ENCODE results near the gene COL8A1. TPM values are rescaled to one million over a fixed set of nuclear protein-coding genes. Genes with fewer than 3 reads are reported as not detected.

COL8A1 gene
- total RNA-seq, 6 experiments from 2014 or later = 0.56 to 1.5 (median 0.79) TPM

GRCh38 chr3:99674086-99674789 lies 35.8 kb downstream of the COL8A1 start:
- no peak overlapping the region for H3K27ac ChIP-seq
- H3K36me3 ChIP-seq = no peaks in the 10 kb centered on the region
- ATAC-seq (no peak), DNase-seq (no peak)
- H3K27me3 ChIP-seq = no peaks in the 10 kb centered on the region
- H3K4me3 ChIP-seq = no peak overlapping the region
- no peak for TF ChIP-seq POLR2A (IDR thresholded peaks at IDR 0.05)
- TF ChIP-seq, protein P1, sequence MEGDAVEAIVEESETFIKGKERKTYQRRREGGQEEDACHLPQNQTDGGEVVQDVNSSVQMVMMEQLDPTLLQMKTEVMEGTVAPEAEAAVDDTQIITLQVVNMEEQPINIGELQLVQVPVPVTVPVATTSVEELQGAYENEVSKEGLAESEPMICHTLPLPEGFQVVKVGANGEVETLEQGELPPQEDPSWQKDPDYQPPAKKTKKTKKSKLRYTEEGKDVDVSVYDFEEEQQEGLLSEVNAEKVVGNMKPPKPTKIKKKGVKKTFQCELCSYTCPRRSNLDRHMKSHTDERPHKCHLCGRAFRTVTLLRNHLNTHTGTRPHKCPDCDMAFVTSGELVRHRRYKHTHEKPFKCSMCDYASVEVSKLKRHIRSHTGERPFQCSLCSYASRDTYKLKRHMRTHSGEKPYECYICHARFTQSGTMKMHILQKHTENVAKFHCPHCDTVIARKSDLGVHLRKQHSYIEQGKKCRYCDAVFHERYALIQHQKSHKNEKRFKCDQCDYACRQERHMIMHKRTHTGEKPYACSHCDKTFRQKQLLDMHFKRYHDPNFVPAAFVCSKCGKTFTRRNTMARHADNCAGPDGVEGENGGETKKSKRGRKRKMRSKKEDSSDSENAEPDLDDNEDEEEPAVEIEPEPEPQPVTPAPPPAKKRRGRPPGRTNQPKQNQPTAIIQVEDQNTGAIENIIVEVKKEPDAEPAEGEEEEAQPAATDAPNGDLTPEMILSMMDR (IDR thresholded peaks at IDR 0.05) = no peak
- 58% methylated on average over 2 of the region's 2 CpGs for WGBS (ENCODE audit: insufficient coverage, low coverage, low lambda C conversion rate, missing lambda C conversion rate)
- no peaks in the 10 kb centered on the region for H3K4me1 ChIP-seq
- intact Hi-C loops (cut with DNase I) = no loop called here
- H3K9me3 ChIP-seq = no peaks in the 10 kb centered on the region

- ATAC-seq (no peak), DNase-seq (no peak)
- TF ChIP-seq POLR2A (IDR thresholded peaks at IDR 0.05) = no peak
- TF ChIP-seq, protein P1 (IDR thresholded peaks at IDR 0.05) = no peak
- Histone ChIP-seq H3K4me1 (no peaks in the 10 kb centered on the region), H3K36me3 (no peaks in the 10 kb centered on the region), H3K27ac (no peak overlapping the region), H3K4me3 (no peak overlapping the region), H3K27me3 (no peaks in the 10 kb centered on the region), H3K9me3 (no peaks in the 10 kb centered on the region)
- intact Hi-C loops (cut with DNase I) = no loop called here
- WGBS (ENCODE audit: insufficient coverage, low coverage, low lambda C conversion rate, missing lambda C conversion rate) = no CpG with 5 or more reads among the region's 1 CpG
Observed at GRCh38 chr3:99678023-99678422, 39.6 kb downstream of the COL8A1 start.

DNA sequence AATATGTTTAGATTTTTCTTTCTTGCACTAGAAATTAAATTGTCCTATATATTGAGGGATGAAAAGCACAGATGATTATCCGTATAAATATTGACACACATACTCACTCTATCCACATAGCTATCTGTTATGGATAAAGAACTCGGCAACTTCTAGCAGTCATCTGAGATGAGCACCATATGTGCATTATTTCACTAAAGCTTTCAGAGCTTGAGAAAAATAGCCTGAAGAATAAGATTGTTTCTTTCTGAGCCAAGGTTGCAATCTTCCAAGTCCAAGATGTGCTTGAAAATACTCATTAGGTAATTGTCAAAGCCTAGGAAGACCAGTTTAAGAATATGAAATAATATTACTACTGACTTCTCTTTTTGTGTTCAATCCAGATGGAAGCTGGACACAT lies 40.5 kb downstream of the COL8A1 start:
- ATAC-seq = no peak
- 50% methylated on average over 2 of the region's 2 CpGs for WGBS (ENCODE audit: insufficient coverage, low coverage, low lambda C conversion rate, missing lambda C conversion rate)

GRCh38 chr3:99681512-99681911 lies 43.1 kb downstream of the COL8A1 start:
- WGBS (ENCODE audit: insufficient coverage, low coverage, low lambda C conversion rate, missing lambda C conversion rate) = 27% methylated on average over 1 of the region's 1 CpG
- Histone ChIP-seq H3K36me3 (no peaks in the 10 kb centered on the region), H3K27ac (no peak overlapping the region), H3K4me1 (no peaks in the 10 kb centered on the region), H3K27me3 (no peaks in the 10 kb centered on the region), H3K4me3 (no peak overlapping the region), H3K9me3 (no peaks in the 10 kb centered on the region)
- TF ChIP-seq, protein P1 (IDR thresholded peaks at IDR 0.05) = no peak
- TF ChIP-seq POLR2A (IDR thresholded peaks at IDR 0.05) = no peak
- ATAC-seq (no peak), DNase-seq (no peak)
- intact Hi-C loops (cut with DNase I) = no loop called here

More for the DNA sequence above, 40.5 kb downstream of the COL8A1 start:
- DNase-seq = no peak
- H3K36me3 ChIP-seq = no peaks in the 10 kb centered on the region
- no peaks in the 10 kb centered on the region for H3K4me1 ChIP-seq
- intact Hi-C loops (cut with DNase I) = no loop called here
- no peak overlapping the region for H3K27ac ChIP-seq
- TF ChIP-seq, protein P1 (IDR thresholded peaks at IDR 0.05) = no peak
- no peak for TF ChIP-seq POLR2A (IDR thresholded peaks at IDR 0.05)
- H3K27me3 ChIP-seq = no peaks in the 10 kb centered on the region
- no peaks in the 10 kb centered on the region for H3K9me3 ChIP-seq
- H3K4me3 ChIP-seq = no peak overlapping the region
